Body of pancreas (tissue), 4 donors: ENCODE results near the gene ARRB2.
"Not testable (repeated sequence)": the region's sequence is repeated elsewhere in the genome, so short reads cannot be mapped to it uniquely, and the experiment has no call there.

Experiments used
- POLR2A ChIP-seq, 3 donors: fragments of 450-650 bp; IDR thresholded peaks; one replicate each; pipeline ENCODE4 v1.6.1; 2016; ENCODE audit warnings: antibody characterized with exemption in 3 of 3, mild to moderate bottlenecking in 2 of 3
- TF ChIP-seq, protein P1 (sequence below), 7 experiments: fragments of 450-650 bp in 4 of 7; fragments of 200-600 bp in 3 of 7; sonication (generic) in 3 of 7; IDR thresholded peaks; one replicate each; pipeline ENCODE4 v1.5.1; 2016 to 2019; ENCODE audit warnings: antibody characterized with exemption in 7 of 7

DNA sequence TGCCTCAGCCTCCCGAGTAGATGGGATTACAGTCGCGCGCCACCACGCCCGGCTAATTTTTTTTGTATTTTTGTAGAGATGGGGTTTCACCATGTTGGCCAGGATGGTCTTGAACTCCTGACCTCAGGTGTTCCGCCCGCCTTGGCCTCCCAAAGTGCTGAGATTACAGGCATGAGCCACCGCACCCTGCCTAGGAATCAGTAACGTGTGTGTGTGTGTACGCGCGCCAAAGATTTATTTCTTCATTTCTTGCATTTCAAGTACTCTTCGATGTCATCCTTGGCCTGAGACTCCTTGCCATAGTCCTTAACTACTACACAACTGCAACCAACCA, 5.9 kb upstream of the ARRB2 start:
- TF ChIP-seq, protein P1, sequence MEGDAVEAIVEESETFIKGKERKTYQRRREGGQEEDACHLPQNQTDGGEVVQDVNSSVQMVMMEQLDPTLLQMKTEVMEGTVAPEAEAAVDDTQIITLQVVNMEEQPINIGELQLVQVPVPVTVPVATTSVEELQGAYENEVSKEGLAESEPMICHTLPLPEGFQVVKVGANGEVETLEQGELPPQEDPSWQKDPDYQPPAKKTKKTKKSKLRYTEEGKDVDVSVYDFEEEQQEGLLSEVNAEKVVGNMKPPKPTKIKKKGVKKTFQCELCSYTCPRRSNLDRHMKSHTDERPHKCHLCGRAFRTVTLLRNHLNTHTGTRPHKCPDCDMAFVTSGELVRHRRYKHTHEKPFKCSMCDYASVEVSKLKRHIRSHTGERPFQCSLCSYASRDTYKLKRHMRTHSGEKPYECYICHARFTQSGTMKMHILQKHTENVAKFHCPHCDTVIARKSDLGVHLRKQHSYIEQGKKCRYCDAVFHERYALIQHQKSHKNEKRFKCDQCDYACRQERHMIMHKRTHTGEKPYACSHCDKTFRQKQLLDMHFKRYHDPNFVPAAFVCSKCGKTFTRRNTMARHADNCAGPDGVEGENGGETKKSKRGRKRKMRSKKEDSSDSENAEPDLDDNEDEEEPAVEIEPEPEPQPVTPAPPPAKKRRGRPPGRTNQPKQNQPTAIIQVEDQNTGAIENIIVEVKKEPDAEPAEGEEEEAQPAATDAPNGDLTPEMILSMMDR (IDR thresholded peaks at IDR 0.05): not testable (repeated sequence)
- not testable (repeated sequence) for TF ChIP-seq POLR2A (IDR thresholded peaks at IDR 0.05)
